GM18951 (cell line): ENCODE results near the gene NFKBIA.
"Not testable (repeated sequence)": the region's sequence is repeated elsewhere in the genome, so short reads cannot be mapped to it uniquely, and the experiment has no call there.

ENCODE experiments used
- POLR2A ChIP-seq: IDR thresholded peaks from 4 replicates; pipeline ENCODE4 v1.6.1; 2011; ENCODE audit warnings: mild to moderate bottlenecking; ENCODE audit not compliant: insufficient read length, insufficient read depth; ENCODE audit errors: extremely low read depth
- in situ Hi-C: fragments of 300-500 bp; cut with MboI; formaldehyde crosslinking; loops from one replicate; pipeline ENCODE4 v1.12.0; 2022; ENCODE audit warnings: low sequenced_read_pairs, mixed read lengths, inconsistent platforms; ENCODE audit not compliant: unreplicated experiment

NFKBIA gene

DNA sequence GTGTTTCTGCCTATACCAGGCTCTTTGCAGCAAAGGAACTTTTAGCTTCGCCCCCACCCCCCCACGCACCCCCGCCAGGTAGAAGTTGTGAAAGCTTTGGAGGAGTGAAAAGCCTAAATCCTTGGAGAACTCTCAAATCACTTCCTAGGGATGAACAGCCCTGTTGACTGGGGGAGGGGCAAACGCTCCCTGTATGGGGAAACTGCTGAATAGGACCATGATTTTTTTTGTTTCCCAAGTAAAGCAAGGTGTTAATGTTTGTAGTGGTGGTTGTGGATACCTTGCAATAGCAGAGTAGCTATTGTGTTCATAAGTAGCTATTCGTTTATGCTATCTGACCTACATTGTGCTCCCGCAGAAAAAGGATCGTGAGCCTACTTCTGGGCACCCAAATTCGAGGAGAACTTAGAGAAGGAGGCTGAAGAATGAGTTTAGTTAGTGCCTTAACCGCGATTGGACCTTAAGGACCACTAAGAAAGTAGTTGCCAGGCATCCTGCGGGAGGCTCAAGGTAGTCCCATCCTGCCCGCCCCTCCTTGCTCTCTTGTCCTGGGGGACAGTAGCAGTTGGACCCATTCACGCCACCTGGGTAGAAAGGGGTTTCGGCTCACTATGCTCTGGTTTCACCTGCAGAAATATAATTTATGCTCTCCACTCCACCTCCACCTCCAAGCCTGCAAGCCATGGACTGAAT lies 901 bp upstream of the NFKBIA start:
- in situ Hi-C loops: loop anchor here (5.0 to 10.0 kb wide), 3 partner anchors 111 to 268 kb away; partner anchors contain the start of gene PSMA6
- TF ChIP-seq POLR2A: no peak

DNA sequence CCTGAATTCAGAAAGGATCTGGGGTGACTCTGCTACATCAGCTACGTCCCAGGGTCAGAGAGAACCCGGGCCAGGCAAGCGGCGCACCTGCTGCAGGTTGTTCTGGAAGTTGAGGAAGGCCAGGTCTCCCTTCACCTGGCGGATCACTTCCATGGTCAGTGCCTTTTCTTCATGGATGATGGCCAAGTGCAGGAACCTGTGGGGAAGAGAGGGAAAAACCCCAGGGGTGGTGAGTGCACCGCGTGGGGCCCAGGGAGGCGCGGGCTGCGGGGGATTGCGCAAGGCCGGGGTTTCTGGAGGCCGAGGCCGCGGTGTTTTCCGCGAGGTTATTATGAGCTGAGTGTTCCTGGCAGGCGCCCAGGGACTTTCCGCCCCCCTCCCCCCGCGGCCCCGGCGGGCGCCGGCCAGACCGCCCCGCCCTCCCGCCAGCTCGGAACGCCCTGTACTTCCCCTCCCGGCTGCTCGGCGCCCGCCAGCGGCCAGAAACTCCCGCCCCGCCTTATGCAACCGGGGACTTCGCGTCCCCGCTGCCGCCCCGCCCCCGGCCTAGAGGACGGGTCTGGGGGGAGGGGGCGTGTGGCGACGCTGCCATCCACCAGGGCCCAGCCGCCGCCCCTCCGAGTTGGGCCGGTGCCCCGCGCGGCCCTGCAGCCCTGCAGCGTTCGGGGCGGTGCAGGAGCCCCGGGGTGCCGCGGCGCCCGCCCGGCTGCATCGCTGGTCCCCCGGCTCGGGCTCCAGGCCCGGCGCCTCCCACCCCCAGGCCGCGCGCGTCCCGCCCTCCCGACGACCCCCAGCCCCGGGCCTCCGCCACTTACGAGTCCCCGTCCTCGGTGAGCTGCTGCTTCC lies 723 bp downstream of the NFKBIA start:
- in situ Hi-C loops: loop anchor here (10.0 kb wide), 2 partner anchors 109 to 169 kb away; partner anchors contain the start of gene PSMA6
- TF ChIP-seq POLR2A: peak; percentile 6

DNA sequence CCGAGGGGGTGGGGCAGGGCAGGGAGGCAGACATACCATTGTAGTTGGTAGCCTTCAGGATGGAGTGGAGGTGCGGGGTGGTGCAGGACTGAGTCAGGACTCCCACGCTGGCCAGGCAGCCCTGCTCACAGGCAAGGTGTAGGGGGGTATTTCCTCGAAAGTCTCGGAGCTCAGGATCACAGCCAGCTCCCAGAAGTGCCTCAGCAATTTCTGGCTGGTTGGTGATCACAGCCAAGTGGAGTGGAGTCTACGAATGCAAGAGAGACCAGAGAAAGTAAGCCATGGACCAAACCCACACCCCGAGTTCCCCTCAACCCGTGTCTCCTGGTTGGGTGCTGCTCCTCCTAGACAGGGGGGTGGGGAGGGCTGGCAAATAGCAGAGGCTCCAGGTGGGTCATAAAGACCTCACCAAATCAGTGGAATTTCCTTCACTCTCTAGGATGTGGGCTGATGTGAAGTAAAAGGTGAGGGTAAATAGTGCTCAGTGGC lies 1.4 kb downstream of the NFKBIA start:
- in situ Hi-C loops: loop anchor here (10.0 kb wide), 2 partner anchors 108 to 168 kb away; partner anchors contain the start of gene PSMA6
- TF ChIP-seq POLR2A: peak; percentile 62

DNA sequence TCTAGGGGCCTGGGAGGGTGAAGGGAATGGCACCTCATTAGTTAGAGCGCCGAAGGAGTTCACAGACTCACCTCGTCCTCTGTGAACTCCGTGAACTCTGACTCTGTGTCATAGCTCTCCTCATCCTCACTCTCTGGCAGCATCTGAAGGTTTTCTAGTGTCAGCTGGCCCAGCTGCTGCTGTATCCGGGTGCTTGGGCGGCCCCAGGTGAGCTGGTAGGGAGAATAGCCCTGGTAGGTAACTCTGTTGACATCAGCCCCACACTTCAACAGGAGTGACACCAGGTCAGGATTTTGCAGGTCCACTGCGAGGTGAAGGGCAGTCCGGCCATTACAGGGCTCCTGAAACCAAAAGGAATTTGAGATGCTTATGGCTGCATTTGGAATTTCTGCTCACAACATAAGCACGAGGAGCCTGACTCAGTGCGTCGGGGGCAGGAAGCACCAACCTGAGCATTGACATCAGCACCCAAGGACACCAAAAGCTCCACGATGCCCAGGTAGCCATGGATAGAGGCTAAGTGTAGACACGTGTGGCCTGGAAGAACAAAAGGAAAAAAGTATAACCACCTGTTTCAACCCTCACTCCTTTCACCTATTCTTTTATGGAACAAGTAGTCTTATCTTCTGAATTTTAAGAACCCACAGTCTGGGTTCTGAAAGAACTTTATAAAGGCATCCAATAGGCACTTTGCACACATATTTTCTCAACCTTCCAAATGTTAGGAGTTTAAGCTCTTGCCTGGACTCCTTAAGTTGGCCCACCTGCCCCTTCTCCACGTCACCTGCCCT lies 2.0 kb downstream of the NFKBIA start:
- peak; percentile 49 for TF ChIP-seq POLR2A
- in situ Hi-C loops: loop anchor here (10.0 kb wide), 2 partner anchors 108 to 168 kb away; partner anchors contain the start of gene PSMA6

DNA sequence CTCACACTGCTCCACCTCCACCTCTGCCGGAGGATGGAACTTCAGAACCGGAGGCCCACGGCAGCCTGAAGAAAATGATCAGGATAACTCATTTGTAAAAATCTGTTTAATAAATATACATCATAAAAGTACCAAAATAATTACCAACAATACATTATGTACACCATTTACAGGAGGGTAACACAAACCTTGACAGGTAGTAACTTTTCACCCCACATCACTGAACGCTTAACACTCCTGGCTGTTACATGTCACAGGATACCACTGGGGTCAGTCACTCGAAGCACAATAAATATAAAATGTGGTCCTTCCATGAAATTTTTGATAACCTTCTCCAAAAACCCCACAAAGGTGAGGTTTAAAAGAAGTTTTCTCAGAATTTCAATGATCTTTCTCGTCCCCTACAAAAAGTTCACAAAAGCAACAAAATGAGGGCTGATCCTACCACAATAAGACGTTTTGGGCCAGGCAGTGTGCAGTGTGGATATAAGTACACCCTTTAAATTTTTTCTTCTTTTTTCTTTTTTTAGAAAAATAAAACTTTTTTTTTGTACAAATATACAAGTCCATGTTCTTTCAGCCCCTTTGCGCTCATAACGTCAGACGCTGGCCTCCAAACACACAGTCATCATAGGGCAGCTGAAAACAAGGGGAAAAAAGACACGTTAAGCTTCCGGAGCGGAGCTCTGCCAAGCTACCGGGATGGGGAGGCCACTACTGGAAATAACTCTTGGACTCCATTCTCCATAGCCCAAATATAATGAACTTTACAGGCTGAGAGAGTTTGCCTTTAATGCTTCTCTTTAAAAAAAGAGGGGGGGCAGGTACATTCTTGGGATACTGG lies 2.9 kb downstream of the NFKBIA start:
- no peak for TF ChIP-seq POLR2A
- in situ Hi-C loops: loop anchor here (10.0 kb wide), 2 partner anchors 107 to 167 kb away; partner anchors contain the start of gene PSMA6

DNA sequence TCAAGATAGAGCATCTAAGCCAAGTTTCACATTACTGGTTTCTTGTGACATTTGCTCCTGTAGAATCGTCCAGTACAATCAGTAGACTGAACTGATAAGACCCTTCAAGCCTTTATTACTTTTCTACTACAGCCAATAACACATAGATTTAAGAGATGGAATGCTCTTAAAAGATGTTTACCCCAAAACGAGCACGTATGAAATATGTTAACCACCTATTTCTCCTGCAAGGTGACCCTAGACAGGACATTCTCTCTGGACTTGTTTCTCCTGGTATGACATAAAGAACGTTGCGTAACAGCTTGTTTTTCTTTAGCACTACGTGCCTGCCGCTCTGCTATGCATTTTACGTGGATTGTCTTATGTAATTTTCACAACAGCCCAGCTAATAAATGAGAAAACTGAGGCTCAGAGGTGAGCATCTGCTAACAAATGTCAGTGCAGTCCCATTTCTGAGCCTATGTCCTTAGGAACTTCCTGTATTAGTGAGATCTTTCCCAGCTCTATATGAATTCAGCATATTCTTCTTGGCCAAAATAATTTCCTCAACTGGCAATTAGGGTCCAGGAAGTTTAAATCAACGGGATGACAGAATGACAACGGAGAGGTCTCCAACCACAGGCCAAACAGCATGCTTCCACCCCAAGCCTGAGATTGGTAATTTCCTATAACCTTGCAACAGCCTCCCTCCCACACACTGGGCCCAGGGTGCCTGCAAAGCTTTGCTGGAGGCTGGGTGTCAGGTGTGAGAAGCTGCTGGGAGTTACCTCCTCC lies 3.7 kb downstream of the NFKBIA start:
- in situ Hi-C loops: loop anchor here (10.0 kb wide), 2 partner anchors 106 to 166 kb away; partner anchors contain the start of gene PSMA6
- peak; percentile 46 for TF ChIP-seq POLR2A

DNA sequence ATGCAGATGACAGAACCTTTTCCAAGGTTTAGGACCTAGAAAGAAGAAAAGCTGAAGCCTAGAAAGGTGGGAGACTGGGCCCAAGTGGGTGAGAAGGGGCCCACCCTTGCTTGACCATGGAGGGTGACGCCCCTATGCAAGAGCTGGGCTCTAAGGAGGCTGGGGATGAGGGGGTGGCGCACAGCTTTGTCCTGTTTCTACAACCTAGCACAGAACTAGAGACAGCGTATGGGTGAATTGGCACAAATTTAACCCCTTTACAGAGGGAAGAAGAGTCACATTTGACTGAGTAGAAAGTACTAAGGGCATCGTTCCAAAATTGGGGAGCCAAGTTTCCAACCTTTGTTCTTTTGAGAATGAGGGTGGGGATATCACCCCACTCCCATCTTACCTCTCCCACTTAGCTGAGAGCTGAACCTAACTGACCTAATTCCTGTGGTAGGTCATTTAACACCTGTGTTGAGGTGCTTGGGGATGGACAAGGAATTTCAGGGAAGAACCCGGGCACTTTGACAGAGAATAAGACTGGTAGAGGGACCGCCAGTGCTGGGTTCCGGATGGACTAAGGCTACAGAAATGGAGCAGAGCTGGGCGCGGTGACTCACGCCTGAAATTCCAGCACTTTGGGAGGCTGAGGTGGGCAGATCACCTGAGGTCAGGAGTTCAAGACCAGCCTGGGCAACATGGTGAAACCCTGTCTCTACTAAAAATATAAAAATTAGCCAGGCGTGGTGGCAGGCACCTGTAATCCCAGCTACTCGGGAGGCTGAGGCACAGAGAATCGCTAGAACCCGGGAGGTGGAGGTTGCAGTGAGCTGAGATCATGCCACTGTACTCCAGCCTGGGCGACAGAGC lies 5.2 kb downstream of the NFKBIA start:
- in situ Hi-C loops: no loop called here
- no peak for TF ChIP-seq POLR2A

DNA sequence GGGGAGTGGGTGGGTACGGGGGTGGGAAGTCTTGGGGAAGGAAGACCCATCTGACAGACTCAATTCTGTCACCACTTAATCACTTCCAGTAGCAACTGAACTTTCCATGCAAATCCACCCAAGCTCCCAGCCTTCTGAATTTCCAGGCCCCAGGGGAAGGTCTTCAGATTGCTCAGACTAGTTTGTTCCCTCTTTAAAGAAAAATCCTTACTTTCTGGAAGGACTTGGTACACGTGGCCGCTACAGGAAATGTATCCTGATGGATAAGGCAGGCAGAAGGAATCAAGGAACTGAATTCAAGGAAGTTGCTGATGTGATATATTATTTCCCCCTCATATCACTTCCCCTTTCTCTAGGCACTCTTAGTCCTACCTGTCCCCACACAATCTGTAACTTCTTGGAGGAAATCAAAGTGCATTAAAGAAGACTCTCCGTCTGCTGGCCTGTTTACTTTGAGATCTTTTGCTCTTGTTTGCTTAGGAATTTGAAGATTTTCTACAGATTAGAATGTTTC lies 6.4 kb downstream of the NFKBIA start:
- in situ Hi-C loops: no loop called here

DNA sequence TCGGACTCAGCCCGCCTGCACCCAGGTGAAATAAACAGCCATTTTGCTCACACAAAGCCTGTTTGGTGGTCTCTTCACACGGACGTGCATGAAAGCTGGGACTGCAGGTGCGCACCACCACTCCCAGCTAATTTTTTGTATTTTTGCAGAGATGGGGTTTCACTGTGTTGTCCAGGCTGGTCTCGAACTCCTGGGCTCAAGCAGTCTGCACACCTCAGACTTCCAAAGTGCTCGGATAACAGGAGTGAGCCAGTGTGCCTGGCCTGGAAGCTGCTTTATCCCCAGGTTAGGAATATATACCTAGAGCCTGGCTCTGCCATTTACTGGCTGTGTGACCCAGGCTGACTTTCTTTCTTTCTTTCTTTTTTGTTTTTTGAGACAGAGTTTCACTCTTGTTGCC lies 7.9 kb downstream of the NFKBIA start:
- in situ Hi-C loops: not testable (repeated sequence)

More for the DNA sequence above, 6.4 kb downstream of the NFKBIA start:
- TF ChIP-seq POLR2A: no peak

DNA sequence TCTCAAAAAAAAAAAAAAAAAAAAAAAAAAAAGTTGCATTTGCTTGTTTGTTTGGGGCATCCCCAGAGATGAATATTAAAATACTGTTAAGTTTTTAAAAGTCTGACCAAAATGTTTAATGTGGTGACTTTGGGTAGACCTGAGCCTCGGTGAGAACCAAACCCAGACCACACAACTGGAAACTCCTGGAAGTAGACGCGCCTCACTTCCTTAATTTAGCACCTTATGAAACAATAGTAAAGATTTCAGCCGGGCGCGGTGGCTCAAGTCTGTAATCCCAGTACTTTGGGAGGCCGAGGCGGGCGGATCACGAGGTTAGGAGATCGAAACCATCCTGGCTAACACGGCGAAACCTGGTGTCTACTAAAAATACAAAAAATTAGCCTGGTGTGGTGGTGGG lies 9.3 kb downstream of the NFKBIA start:
- in situ Hi-C loops: no loop called here
- no peak for TF ChIP-seq POLR2A

DNA sequence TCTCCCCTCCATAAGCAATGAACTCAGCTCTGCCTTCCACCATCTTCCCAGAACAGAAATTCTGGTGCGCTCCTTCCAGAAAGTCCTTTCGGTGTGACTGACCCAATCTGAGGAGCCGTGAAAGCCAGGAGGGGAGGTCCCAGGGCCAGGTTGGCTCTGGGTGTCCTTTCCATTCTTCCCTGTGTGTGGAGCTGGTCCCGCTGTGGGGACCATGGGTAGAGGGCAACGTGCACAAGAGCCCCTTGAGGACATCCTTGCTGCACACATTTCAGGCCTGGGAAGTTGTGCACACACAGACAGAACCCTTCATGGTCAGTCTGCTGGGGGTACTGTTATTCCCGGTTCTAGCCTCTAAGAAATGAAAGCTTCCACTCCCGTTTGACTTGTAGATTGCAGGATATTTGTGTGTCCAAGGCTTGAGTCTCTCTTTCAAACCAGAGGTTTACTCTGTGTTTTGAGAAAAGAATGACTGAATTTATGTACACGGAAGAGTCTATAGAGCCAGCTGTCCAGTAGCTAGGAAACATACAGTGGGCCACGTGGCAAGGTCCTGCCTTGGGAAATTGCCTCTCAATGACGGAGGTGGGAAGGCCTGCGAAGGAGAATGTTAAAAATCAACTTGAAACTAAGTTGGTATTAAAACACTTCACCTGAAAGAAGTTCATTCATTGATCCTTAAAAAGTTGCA lies 10.1 kb downstream of the NFKBIA start:
- TF ChIP-seq POLR2A: no peak
- in situ Hi-C loops: no loop called here
